Endothelial cell (in vitro differentiated cells): ENCODE data around the gene ZNF235. TPM values are rescaled to one million over a fixed set of nuclear protein-coding genes. Genes with fewer than 3 reads are reported as not detected.

Experiments used
- DNase-seq: peaks from one replicate; pipeline ENCODE4 v3.0.0; 2021; ENCODE audit warnings: low spot score
- H3K27ac Mint-ChIP-seq: one replicate; pipeline ENCODE4 v1.8.0; 2021; ENCODE audit warnings: mixed read lengths, inconsistent platforms; ENCODE audit not compliant: unreplicated experiment
- H3K27me3 Mint-ChIP-seq: one replicate; pipeline ENCODE4 v1.8.0; 2021; ENCODE audit warnings: mild to moderate bottlenecking, moderate library complexity, mixed read lengths, inconsistent platforms; ENCODE audit not compliant: unreplicated experiment
- H3K36me3 Mint-ChIP-seq: one replicate; pipeline ENCODE4 v1.8.0; 2021; ENCODE audit warnings: mild to moderate bottlenecking, low read depth, mixed read lengths, inconsistent platforms; ENCODE audit not compliant: unreplicated experiment
- H3K4me1 Mint-ChIP-seq: one replicate; pipeline ENCODE4 v1.8.0; 2021; ENCODE audit warnings: mild to moderate bottlenecking, mixed read lengths, inconsistent platforms; ENCODE audit not compliant: unreplicated experiment
- H3K4me3 Mint-ChIP-seq: one replicate; pipeline ENCODE4 v1.8.0; 2021; ENCODE audit warnings: mild to moderate bottlenecking, mixed read lengths, inconsistent platforms; ENCODE audit not compliant: unreplicated experiment
- H3K9me3 Mint-ChIP-seq: one replicate; pipeline ENCODE4 v1.8.0; 2021; ENCODE audit warnings: mixed read lengths, inconsistent platforms; ENCODE audit not compliant: unreplicated experiment
- total RNA-seq: library from RNA; stranded (reverse); fragmentation: NEBNext Ultra II Directional; extraction: Animal tissue kit (Norgen Biotek cat#: 25700); gene quantifications from one replicate; pipeline ENCODE4 v1.2.1, GENCODE V29; 2021; ENCODE audit not compliant: unreplicated experiment
- TF ChIP-seq, protein P1 (sequence below): fragments of 200-600 bp; sonication (generic); IDR thresholded peaks from one replicate; pipeline ENCODE4 v1.5.0; 2021; ENCODE audit warnings: antibody characterized with exemption; ENCODE audit not compliant: unreplicated experiment

The ZNF235 gene
- total RNA-seq, 1 donor from 2014 or later: 14.9 TPM

DNA sequence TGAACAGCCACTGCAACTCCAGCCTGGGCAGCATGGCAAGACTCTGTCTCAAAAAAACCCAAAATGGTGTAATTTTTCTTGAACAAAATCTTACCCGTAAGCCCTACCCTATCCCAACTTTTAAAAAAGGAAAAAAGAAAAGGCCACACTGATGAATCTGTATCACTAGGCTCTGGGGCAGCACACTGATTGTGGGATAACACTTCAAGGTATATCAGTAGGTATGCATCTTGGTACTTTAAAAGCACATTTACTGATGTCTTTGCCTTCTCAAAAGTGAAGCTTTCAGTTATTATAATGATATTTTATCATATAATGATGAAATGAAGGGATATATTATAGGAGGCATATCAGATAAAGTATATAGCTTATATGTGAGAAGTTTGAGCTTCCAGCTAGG is 27.3 kb upstream of the ZNF235 start:
- peaks cover 54% of the 10 kb centered on the region for H3K9me3 Mint-ChIP-seq
- peaks cover 2% of the 10 kb centered on the region for H3K27me3 Mint-ChIP-seq

DNA sequence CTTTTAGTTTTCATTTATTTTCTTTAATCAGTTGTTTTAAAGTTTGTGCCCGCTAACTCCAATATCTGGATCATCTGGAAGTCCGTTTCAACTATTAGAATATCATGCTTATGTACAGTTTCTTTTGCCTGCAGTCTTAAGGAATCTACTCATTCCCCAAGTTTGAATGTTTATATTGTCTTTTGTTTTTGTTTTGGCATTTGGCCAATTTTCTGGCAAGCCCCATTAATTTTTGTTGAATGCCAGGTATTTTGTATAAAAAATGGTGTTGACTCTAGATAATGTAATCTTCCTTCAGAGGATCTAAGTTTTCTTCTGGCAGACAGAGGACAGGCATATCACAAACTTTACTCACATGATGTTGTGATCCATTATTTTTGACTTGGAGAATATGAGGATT is 11.1 kb upstream of the ZNF235 start:
- Mint-ChIP-seq H3K4me1 (no peaks in the 10 kb centered on the region), H3K9me3 (peaks cover 9% of the 10 kb centered on the region), H3K4me3 (no peak overlapping the region), H3K27me3 (no peaks in the 10 kb centered on the region), H3K27ac (no peak overlapping the region), H3K36me3 (no peaks in the 10 kb centered on the region)
- no peak for DNase-seq
- TF ChIP-seq, protein P1, sequence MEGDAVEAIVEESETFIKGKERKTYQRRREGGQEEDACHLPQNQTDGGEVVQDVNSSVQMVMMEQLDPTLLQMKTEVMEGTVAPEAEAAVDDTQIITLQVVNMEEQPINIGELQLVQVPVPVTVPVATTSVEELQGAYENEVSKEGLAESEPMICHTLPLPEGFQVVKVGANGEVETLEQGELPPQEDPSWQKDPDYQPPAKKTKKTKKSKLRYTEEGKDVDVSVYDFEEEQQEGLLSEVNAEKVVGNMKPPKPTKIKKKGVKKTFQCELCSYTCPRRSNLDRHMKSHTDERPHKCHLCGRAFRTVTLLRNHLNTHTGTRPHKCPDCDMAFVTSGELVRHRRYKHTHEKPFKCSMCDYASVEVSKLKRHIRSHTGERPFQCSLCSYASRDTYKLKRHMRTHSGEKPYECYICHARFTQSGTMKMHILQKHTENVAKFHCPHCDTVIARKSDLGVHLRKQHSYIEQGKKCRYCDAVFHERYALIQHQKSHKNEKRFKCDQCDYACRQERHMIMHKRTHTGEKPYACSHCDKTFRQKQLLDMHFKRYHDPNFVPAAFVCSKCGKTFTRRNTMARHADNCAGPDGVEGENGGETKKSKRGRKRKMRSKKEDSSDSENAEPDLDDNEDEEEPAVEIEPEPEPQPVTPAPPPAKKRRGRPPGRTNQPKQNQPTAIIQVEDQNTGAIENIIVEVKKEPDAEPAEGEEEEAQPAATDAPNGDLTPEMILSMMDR: no peak

More for the DNA sequence above, 27.3 kb upstream of the ZNF235 start:
- H3K4me1 Mint-ChIP-seq: no peaks in the 10 kb centered on the region
- DNase-seq: no peak
- no peak overlapping the region for H3K27ac Mint-ChIP-seq
- TF ChIP-seq, protein P1: no peak
- H3K36me3 Mint-ChIP-seq: peaks cover 97% of the 10 kb centered on the region
- no peak overlapping the region for H3K4me3 Mint-ChIP-seq

DNA sequence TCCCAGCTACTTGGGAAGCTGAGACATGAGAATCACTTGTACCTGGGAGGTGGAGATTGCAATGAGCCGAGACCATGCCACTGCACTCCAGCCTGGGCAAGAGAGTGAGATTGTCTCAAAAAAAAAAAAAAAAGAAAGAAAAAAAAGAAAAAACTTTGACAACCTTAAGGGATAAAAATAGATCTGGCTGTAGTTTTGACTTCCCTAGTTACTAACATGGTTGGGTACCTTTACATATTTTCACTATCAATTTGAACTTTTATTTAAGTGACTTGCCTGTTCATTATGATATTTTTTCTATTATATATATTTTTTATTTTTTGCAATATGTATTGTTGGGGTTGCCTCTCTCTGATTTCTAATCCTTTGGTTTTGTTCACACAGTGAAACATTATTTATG is 8.4 kb upstream of the ZNF235 start:
- Mint-ChIP-seq H3K9me3 (peaks cover 15% of the 10 kb centered on the region), H3K4me3 (no peak overlapping the region), H3K27me3 (no peaks in the 10 kb centered on the region), H3K36me3 (peaks cover 5% of the 10 kb centered on the region), H3K4me1 (no peaks in the 10 kb centered on the region), H3K27ac (no peak overlapping the region)
- TF ChIP-seq, protein P1: no peak
- DNase-seq: no peak

DNA sequence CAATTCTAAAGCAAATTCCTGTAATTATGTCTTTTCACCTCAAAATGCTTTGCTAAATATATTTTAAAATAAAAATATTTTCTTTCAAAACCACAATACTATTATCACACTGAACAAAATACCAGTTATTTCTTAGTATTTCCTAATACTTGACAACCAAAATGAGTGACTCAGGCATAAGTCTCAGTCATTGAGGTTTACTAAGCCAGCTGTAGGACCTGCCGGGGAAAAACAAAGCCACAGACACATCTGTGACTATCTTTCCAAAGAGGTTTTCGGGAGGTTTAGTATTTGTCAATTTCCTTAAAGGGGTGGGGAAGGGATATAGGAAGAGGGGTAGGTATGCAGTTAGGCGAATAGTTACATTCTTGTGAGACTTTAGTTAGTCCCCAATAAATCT is 3.2 kb upstream of the ZNF235 start:
- TF ChIP-seq, protein P1: no peak

DNA sequence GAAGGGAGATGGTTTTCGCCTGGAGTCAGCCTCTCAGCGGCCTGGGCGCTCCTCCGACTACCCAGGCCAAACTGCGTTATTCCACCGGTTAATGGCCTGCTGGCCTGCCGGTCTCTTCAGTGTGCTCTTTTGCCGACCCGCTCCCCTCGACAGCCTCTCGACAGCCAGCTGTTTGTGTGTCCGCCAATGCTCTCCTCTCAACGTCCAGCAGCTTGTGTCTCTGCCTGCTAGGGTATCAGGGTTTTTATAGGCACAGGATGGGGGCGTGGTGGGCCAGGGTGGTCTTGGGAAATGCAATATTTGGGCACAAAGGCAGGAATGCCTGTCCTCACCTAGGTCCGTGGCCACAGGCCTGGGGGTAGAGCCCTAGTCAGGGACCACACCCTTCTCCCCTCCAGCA is 1.5 kb upstream of the ZNF235 start:
- TF ChIP-seq, protein P1: no peak
- peaks cover 8% of the 10 kb centered on the region for H3K9me3 Mint-ChIP-seq
- H3K4me1 Mint-ChIP-seq: peaks cover 3% of the 10 kb centered on the region
- no peak overlapping the region for H3K27ac Mint-ChIP-seq
- DNase-seq: no peak
- H3K36me3 Mint-ChIP-seq: peaks cover 18% of the 10 kb centered on the region
- H3K4me3 Mint-ChIP-seq: no peak overlapping the region
- no peaks in the 10 kb centered on the region for H3K27me3 Mint-ChIP-seq

More for the DNA sequence above, 3.2 kb upstream of the ZNF235 start:
- no peak overlapping the region for H3K27ac Mint-ChIP-seq
- no peaks in the 10 kb centered on the region for H3K27me3 Mint-ChIP-seq
- peaks cover 12% of the 10 kb centered on the region for H3K9me3 Mint-ChIP-seq
- no peak for DNase-seq
- peaks cover 14% of the 10 kb centered on the region for H3K36me3 Mint-ChIP-seq
- no peak overlapping the region for H3K4me3 Mint-ChIP-seq
- peaks cover 3% of the 10 kb centered on the region for H3K4me1 Mint-ChIP-seq
